H54 (cell line): Measurements from ENCODE around the gene RAP1B.
A peak's percentile ranks its signal among the peaks of the same experiment; 100 is the strongest.
"Not testable (repeated sequence)": the region's sequence is repeated elsewhere in the genome, so short reads cannot be mapped to it uniquely, and the experiment has no call there.

ENCODE experiments used
- DNase-seq: peaks from one replicate; pipeline ENCODE4 v3.0.0; 2011; ENCODE audit warnings: low spot score, mixed read lengths; ENCODE audit not compliant: insufficient read length
- FAIRE-seq: peaks from 3 replicates; lab custom pipeline; 2011; peaks lifted over from hg19 to GRCh38; lab: Jason Lieb, UNC
- POLR2A ChIP-seq: IDR thresholded peaks from 2 replicates; pipeline ENCODE4 v1.6.1; 2011; ENCODE audit warnings: low read depth, mild to moderate bottlenecking, low read length

RAP1B gene

GRCh38 chr12:68673788-68674187, 63.1 kb downstream of the RAP1B start:
- DNase-seq (no peak), FAIRE-seq (no peak)
- TF ChIP-seq POLR2A = no peak

GRCh38 chr12:68674376-68674775, 63.7 kb downstream of the RAP1B start:
- FAIRE-seq (no peak), DNase-seq (no peak)
- TF ChIP-seq POLR2A = no peak

- DNase-seq = no peak
- no peak for TF ChIP-seq POLR2A
- FAIRE-seq = peak; percentile 33
Observed at GRCh38 chr12:68675101-68675842, 64.6 kb downstream of the RAP1B start.

GRCh38 chr12:68676854-68677253, 66.2 kb downstream of the RAP1B start:
- not testable (repeated sequence) for DNase-seq, FAIRE-seq

GRCh38 chr12:68686262-68686594, 75.5 kb downstream of the RAP1B start:
- TF ChIP-seq POLR2A = no peak
- FAIRE-seq (no peak), DNase-seq (no peak)

GRCh38 chr12:68686595-68687521, 76.2 kb downstream of the RAP1B start, which contains the start of gene NUP107:
NUP107 (plus strand) TSS chr12:68686978; CDS start chr12:68687066, 88 bp downstream.
- peak; percentile 45 for TF ChIP-seq POLR2A
- DNase-seq = peak; percentile 88
- FAIRE-seq = peak; percentile 97

GRCh38 chr12:68695454-68695853, 84.8 kb downstream of the RAP1B start:
- DNase-seq = no peak
- FAIRE-seq = no peak
- no peak for TF ChIP-seq POLR2A

GRCh38 chr12:68699486-68699885, 88.8 kb downstream of the RAP1B start:
- no peak for TF ChIP-seq POLR2A
- DNase-seq (no peak), FAIRE-seq (no peak)
